GM12878 (cell line): Measurements from ENCODE around the gene USP12. TPM values are rescaled to one million over a fixed set of nuclear protein-coding genes. Genes with fewer than 3 reads are reported as not detected.

Experiments
- ATAC-seq: fragments of 200-7000 bp; cut with Tn5 transposase; 3 replicates; pipeline ENCODE4 v1.9.1; 2020; ENCODE audit warnings: mild to moderate bottlenecking, moderate library complexity
- BruUV-seq: library from RNA; stranded (reverse); fragments of 400-500 nt; replicated peaks from 2 replicates; lab custom pipeline; 2021; lab: Mats Ljungman, UMichigan
- CTCF ChIA-PET: fragments of 300-600 bp; sonication (Branson Sonifier 250); formaldehyde crosslinking; extraction: SDS; loops from one replicate; lab custom pipeline; 2021; ENCODE audit warnings: inconsistent platforms; lab: Yijun Ruan, JAX
- POLR2A ChIA-PET: fragments of 350-600 bp; formaldehyde crosslinking; extraction: SDS; loops from one replicate; lab custom pipeline; 2021; ENCODE audit warnings: inconsistent platforms; lab: Charles Lee
- RAD21 ChIA-PET: fragments of 300-600 bp; sonication (Branson Sonifier 250); formaldehyde crosslinking; loops from one replicate; lab custom pipeline; 2023; ENCODE audit warnings: antibody characterized with exemption; ENCODE audit not compliant: unreplicated experiment; lab: Charles Lee
- SMC1A ChIA-PET: fragments of 300-600 bp; sonication (Branson Sonifier 250); formaldehyde crosslinking; loops from one replicate; lab custom pipeline; 2023; ENCODE audit not compliant: unreplicated experiment, uncharacterized antibody; lab: Charles Lee
- DNase-seq: peaks from one replicate; pipeline ENCODE4 v3.0.0-alpha.2; 2011; ENCODE audit warnings: low read depth, low spot score
- FAIRE-seq: peaks from 3 replicates; lab custom pipeline; 2011; peaks lifted over from hg19 to GRCh38; lab: Jason Lieb, UNC
- H2AFZ ChIP-seq: 2 replicates; pipeline ENCODE4 v1.6.0; 2011; ENCODE audit warnings: low read depth, low read length, control low read depth; ENCODE audit not compliant: control insufficient read depth
- H3K27ac ChIP-seq: 2 replicates; pipeline ENCODE4 v1.5.1; 2011; ENCODE audit warnings: control low read depth; ENCODE audit not compliant: control insufficient read depth, insufficient read depth
- H3K27me3 ChIP-seq, 2 experiments: replicated peaks in 1 of 2; 2 replicates each; pipeline versions ENCODE4 v1.6.0 to v1.6.1; 2011; ENCODE audit warnings: low read length in 1 of 2; ENCODE audit not compliant: control insufficient read depth in 2 of 2, insufficient read depth in 2 of 2
- H3K36me3 ChIP-seq, 2 experiments: 2 replicates each; pipeline ENCODE4 v1.5.1; 2011; ENCODE audit warnings: low read length in 1 of 2; ENCODE audit not compliant: control insufficient read depth in 2 of 2, insufficient read depth in 2 of 2
- H3K4me1 ChIP-seq: 2 replicates; pipeline ENCODE4 v1.6.1; 2011; ENCODE audit warnings: mild to moderate bottlenecking, low read length, moderate library complexity, mixed read lengths; ENCODE audit not compliant: control insufficient read depth, insufficient read depth
- H3K4me2 ChIP-seq: 2 replicates; pipeline ENCODE4 v1.6.0; 2011; ENCODE audit warnings: control low read depth; ENCODE audit not compliant: control insufficient read depth, insufficient read depth
- H3K4me3 ChIP-seq: fragments of 200-600 bp; sonication (generic); 2 replicates; pipeline ENCODE4 v1.5.1; 2016
- H3K79me2 ChIP-seq: 2 replicates; pipeline ENCODE4 v1.6.0; 2011; ENCODE audit warnings: low read length; ENCODE audit not compliant: control insufficient read depth, insufficient read depth
- H3K9ac ChIP-seq: 2 replicates; pipeline ENCODE4 v1.8.0; 2011; ENCODE audit warnings: low read length, control low read depth, mixed read lengths; ENCODE audit not compliant: control insufficient read depth, insufficient read depth
- H3K9me3 ChIP-seq: replicated peaks from 3 replicates; pipeline ENCODE4 v1.5.1; 2011; ENCODE audit warnings: mild to moderate bottlenecking, low read length; ENCODE audit not compliant: control insufficient read depth, insufficient read depth
- H4K20me1 ChIP-seq: 2 replicates; pipeline ENCODE4 v1.6.0; 2011; ENCODE audit not compliant: control insufficient read depth, insufficient read depth
- IKZF2 ChIP-seq, 2 experiments: fragments of 450-650 bp; IDR thresholded peaks; 2 replicates each; pipeline ENCODE4 v1.6.1; 2017; ENCODE audit warnings: mild to moderate bottlenecking in 2 of 2, moderate library complexity in 2 of 2
- JUNB ChIP-seq: IDR thresholded peaks from 2 replicates; pipeline ENCODE4 v1.6.1; 2016; ENCODE audit warnings: antibody characterized with exemption, mild to moderate bottlenecking
- KDM1A ChIP-seq: fragments of 200-600 bp; sonication (generic); IDR thresholded peaks from 2 replicates; pipeline ENCODE4 v1.6.1; 2016; ENCODE audit warnings: borderline replicate concordance
- MTA3 ChIP-seq: IDR thresholded peaks from 2 replicates; pipeline ENCODE4 v1.6.1; 2012; ENCODE audit warnings: low read length, inconsistent platforms, borderline replicate concordance
- RBBP5 ChIP-seq: fragments of 200-600 bp; sonication (generic); conservative IDR thresholded peaks from 2 replicates; pipeline ENCODE4 v1.6.1; 2016
- SMAD5 ChIP-seq: IDR thresholded peaks from 2 replicates; pipeline ENCODE4 v1.6.1; 2016; ENCODE audit warnings: antibody characterized with exemption, low read depth
- STAT3 ChIP-seq: IDR thresholded peaks from 2 replicates; pipeline ENCODE4 v1.6.1; 2011; ENCODE audit warnings: low read depth, low read length, improper control_type of control experiment
- SUPT20H ChIP-seq: IDR thresholded peaks from 2 replicates; pipeline ENCODE4 v1.6.1; 2011; ENCODE audit warnings: low read depth, mild to moderate bottlenecking, low read length, moderate library complexity, borderline replicate concordance; ENCODE audit not compliant: control insufficient read depth
- WRNIP1 ChIP-seq: IDR thresholded peaks from 2 replicates; pipeline ENCODE4 v1.6.1; 2011; ENCODE audit warnings: low read depth, low read length, improper control_type of control experiment, borderline replicate concordance
- in situ Hi-C: fragments of 300-500 bp; cut with MboI; formaldehyde crosslinking; loops from 9 replicates; pipeline ENCODE4 v1.14.3; 2018; ENCODE audit warnings: mixed read lengths
- intact Hi-C: fragments of 100-400 bp; cut with micrococcal nuclease; formaldehyde crosslinking; loops from one replicate; pipeline ENCODE4 v1.14.2; 2022; ENCODE audit not compliant: unreplicated experiment
- polyA plus RNA-seq, 11 experiments: library from polyadenylated mRNA; depleted of rRNA in 4 of 11; unstranded in 6 of 11; stranded (reverse) in 5 of 11; fragments of >200 nt; fragmentation: Nextera tagmentation in 4 of 11; fragmentation: Illumina TruSeq in 1 of 11; extraction: Ambion mirVana in 4 of 11; extraction: Trizol in 1 of 11; gene quantifications; 1 replicate in 1 of 11; 2 replicates in 10 of 11; pipeline versions ENCODE4 v1.2.1 to v1.2.3, GENCODE V29; 2011 to 2016; ENCODE audit warnings: inconsistent platforms in 2 of 11, missing spikeins in 2 of 11, low read depth in 1 of 11
- total RNA-seq, 4 experiments: library from RNA; depleted of rRNA in 3 of 4; stranded (reverse); fragments of >200 nt in 3 of 4; fragmentation: Illumina TruSeq in 1 of 4; extraction: Trizol in 1 of 4; gene quantifications; 2 replicates each; pipeline versions ENCODE4 v1.2.1 to v1.2.3, GENCODE V29; 2013 to 2021
- TF ChIP-seq, protein P1 (sequence below): fragments of 450-650 bp; IDR thresholded peaks from 2 replicates; pipeline ENCODE4 v1.6.1; 2018; ENCODE audit warnings: mild to moderate bottlenecking, low read depth, moderate library complexity; ENCODE audit not compliant: partially characterized antibody
- TF ChIP-seq, protein P2 (sequence below): IDR thresholded peaks from 2 replicates; pipeline ENCODE4 v1.6.1; 2011; ENCODE audit warnings: mild to moderate bottlenecking, low read depth, low read length, moderate library complexity; ENCODE audit not compliant: insufficient replicate concordance
- TF ChIP-seq, protein P3 (sequence below): IDR thresholded peaks from 2 replicates; pipeline ENCODE4 v1.6.1; 2012; ENCODE audit warnings: low read depth, low read length, improper control_type of control experiment
- TF ChIP-seq, protein P4 (sequence below): IDR thresholded peaks from 2 replicates; pipeline ENCODE4 v1.6.1; 2012; ENCODE audit warnings: improper control_type of control experiment, low read depth, low read length; ENCODE audit not compliant: insufficient replicate concordance
- TF ChIP-seq, protein P5 (sequence below): IDR thresholded peaks from 2 replicates; pipeline ENCODE4 v1.6.1; 2012; ENCODE audit warnings: low read length, inconsistent platforms

Gene USP12
- total and polyA plus RNA-seq, 10 of the 15 experiments (the other 5 are each of a cell fraction or from before 2014, with no cell fraction given) = 3.5 to 32.2 (median 24.6) TPM

DNA sequence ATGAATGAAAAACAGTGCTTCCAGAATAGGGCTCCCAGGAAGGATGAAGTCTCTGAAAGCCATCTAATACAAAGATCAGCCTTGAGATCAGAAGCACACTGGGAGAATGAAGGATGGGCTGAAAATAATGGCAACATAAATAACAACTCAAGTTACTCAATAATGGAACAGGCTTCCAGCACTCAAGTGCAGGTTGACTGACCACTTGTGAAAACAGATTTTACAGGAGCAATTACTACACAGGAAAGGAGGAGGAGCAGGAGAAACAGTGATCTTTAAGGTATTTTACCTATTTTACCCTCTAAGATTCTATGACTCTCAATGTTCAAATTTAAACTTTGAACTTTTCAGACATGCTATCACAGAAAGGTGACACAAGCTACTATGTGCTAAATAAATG, 106.0 kb downstream of the USP12 start:
- H2AFZ ChIP-seq = no peak overlapping the region
- no TSS peak for BruUV-seq
- in situ Hi-C loops = no loop called here
- intact Hi-C loops = no loop called here
- peaks cover 0 to 9% of the 10 kb centered on the region in 2 experiments; a peak in 1 of 4 replicates for H3K36me3 ChIP-seq
- CTCF ChIA-PET = no interaction called here
- no peaks in the 10 kb centered on the region for H3K27me3 ChIP-seq
- POLR2A ChIA-PET = no interaction called here
- no peak overlapping the region for H3K9ac ChIP-seq
- H3K4me3 ChIP-seq = no peak overlapping the region
- H3K4me1 ChIP-seq = no peaks in the 10 kb centered on the region
- RAD21 ChIA-PET = no interaction called here
- ATAC-seq = no peak
- H3K27ac ChIP-seq = no peak overlapping the region
- H3K4me2 ChIP-seq = no peak overlapping the region
- no peak for DNase-seq
- SMC1A ChIA-PET = no interaction called here
- no peaks in the 10 kb centered on the region for H3K9me3 ChIP-seq
- no peaks in the 10 kb centered on the region for H4K20me1 ChIP-seq
- no peak for FAIRE-seq
- H3K79me2 ChIP-seq = no peaks in the 10 kb centered on the region
- TF ChIP-seq MTA3 (no peak), RBBP5 (no peak), KDM1A (no peak), IKZF2 (IDR thresholded peaks at IDR 0.05) (no peak), SMAD5 (no peak), STAT3 (no peak), JUNB (no peak), SUPT20H (no peak), WRNIP1 (no peak)
- TF ChIP-seq, protein P1, sequence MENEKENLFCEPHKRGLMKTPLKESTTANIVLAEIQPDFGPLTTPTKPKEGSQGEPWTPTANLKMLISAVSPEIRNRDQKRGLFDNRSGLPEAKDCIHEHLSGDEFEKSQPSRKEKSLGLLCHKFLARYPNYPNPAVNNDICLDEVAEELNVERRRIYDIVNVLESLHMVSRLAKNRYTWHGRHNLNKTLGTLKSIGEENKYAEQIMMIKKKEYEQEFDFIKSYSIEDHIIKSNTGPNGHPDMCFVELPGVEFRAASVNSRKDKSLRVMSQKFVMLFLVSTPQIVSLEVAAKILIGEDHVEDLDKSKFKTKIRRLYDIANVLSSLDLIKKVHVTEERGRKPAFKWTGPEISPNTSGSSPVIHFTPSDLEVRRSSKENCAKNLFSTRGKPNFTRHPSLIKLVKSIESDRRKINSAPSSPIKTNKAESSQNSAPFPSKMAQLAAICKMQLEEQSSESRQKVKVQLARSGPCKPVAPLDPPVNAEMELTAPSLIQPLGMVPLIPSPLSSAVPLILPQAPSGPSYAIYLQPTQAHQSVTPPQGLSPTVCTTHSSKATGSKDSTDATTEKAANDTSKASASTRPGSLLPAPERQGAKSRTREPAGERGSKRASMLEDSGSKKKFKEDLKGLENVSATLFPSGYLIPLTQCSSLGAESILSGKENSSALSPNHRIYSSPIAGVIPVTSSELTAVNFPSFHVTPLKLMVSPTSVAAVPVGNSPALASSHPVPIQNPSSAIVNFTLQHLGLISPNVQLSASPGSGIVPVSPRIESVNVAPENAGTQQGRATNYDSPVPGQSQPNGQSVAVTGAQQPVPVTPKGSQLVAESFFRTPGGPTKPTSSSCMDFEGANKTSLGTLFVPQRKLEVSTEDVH = no peak
- TF ChIP-seq, protein P2, sequence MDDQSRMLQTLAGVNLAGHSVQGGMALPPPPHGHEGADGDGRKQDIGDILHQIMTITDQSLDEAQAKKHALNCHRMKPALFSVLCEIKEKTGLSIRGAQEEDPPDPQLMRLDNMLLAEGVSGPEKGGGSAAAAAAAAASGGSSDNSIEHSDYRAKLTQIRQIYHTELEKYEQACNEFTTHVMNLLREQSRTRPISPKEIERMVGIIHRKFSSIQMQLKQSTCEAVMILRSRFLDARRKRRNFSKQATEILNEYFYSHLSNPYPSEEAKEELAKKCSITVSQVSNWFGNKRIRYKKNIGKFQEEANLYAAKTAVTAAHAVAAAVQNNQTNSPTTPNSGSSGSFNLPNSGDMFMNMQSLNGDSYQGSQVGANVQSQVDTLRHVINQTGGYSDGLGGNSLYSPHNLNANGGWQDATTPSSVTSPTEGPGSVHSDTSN = no peak
- TF ChIP-seq, protein P3, sequence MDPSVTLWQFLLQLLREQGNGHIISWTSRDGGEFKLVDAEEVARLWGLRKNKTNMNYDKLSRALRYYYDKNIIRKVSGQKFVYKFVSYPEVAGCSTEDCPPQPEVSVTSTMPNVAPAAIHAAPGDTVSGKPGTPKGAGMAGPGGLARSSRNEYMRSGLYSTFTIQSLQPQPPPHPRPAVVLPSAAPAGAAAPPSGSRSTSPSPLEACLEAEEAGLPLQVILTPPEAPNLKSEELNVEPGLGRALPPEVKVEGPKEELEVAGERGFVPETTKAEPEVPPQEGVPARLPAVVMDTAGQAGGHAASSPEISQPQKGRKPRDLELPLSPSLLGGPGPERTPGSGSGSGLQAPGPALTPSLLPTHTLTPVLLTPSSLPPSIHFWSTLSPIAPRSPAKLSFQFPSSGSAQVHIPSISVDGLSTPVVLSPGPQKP = no peak
- TF ChIP-seq, protein P4, sequence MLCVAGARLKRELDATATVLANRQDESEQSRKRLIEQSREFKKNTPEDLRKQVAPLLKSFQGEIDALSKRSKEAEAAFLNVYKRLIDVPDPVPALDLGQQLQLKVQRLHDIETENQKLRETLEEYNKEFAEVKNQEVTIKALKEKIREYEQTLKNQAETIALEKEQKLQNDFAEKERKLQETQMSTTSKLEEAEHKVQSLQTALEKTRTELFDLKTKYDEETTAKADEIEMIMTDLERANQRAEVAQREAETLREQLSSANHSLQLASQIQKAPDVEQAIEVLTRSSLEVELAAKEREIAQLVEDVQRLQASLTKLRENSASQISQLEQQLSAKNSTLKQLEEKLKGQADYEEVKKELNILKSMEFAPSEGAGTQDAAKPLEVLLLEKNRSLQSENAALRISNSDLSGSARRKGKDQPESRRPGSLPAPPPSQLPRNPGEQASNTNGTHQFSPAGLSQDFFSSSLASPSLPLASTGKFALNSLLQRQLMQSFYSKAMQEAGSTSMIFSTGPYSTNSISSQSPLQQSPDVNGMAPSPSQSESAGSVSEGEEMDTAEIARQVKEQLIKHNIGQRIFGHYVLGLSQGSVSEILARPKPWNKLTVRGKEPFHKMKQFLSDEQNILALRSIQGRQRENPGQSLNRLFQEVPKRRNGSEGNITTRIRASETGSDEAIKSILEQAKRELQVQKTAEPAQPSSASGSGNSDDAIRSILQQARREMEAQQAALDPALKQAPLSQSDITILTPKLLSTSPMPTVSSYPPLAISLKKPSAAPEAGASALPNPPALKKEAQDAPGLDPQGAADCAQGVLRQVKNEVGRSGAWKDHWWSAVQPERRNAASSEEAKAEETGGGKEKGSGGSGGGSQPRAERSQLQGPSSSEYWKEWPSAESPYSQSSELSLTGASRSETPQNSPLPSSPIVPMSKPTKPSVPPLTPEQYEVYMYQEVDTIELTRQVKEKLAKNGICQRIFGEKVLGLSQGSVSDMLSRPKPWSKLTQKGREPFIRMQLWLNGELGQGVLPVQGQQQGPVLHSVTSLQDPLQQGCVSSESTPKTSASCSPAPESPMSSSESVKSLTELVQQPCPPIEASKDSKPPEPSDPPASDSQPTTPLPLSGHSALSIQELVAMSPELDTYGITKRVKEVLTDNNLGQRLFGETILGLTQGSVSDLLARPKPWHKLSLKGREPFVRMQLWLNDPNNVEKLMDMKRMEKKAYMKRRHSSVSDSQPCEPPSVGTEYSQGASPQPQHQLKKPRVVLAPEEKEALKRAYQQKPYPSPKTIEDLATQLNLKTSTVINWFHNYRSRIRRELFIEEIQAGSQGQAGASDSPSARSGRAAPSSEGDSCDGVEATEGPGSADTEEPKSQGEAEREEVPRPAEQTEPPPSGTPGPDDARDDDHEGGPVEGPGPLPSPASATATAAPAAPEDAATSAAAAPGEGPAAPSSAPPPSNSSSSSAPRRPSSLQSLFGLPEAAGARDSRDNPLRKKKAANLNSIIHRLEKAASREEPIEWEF = no peak
- TF ChIP-seq, protein P5, sequence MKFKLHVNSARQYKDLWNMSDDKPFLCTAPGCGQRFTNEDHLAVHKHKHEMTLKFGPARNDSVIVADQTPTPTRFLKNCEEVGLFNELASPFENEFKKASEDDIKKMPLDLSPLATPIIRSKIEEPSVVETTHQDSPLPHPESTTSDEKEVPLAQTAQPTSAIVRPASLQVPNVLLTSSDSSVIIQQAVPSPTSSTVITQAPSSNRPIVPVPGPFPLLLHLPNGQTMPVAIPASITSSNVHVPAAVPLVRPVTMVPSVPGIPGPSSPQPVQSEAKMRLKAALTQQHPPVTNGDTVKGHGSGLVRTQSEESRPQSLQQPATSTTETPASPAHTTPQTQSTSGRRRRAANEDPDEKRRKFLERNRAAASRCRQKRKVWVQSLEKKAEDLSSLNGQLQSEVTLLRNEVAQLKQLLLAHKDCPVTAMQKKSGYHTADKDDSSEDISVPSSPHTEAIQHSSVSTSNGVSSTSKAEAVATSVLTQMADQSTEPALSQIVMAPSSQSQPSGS = no peak
